ENCODE results near the gene ZNF628. TPM values are rescaled to one million over a fixed set of nuclear protein-coding genes. Genes with fewer than 3 reads are reported as not detected.
A peak's percentile ranks its signal among the peaks of the same experiment; 100 is the strongest.

The ZNF628 gene
- total and polyA plus RNA-seq, 2 of the 4 experiments (the other 2 are of a cell fraction) = 0.18 to 1.9 TPM

GRCh38 chr19:55500368-55500952, 24.0 kb downstream of the ZNF628 start:
- H3K56ac ChIP-seq (ENCODE audit: extremely low read depth, insufficient read depth, low read length) = no peak overlapping the region
- H4K20me1 ChIP-seq (ENCODE audit: insufficient read depth, low read length) = no peaks in the 10 kb centered on the region
- H2BK20ac ChIP-seq (ENCODE audit: low read depth, low read length) = no peak overlapping the region
- no peak overlapping the region for H3K14ac ChIP-seq (replicated peaks; ENCODE audit: low read depth, low read length)
- H3K4me1 ChIP-seq (ENCODE audit: control insufficient read depth, insufficient read depth, low read length) = no peaks in the 10 kb centered on the region
- dilution Hi-C loops (cut with HindIII; ENCODE audit: low sequenced_read_pairs, unreplicated experiment) = no loop called here
- no peak overlapping the region for H4K91ac ChIP-seq (ENCODE audit: insufficient read depth, low read depth, low read length)
- H4K8ac ChIP-seq (ENCODE audit: low read depth in 2 of 2, low read length in 2 of 2) = no peak overlapping the region
- H2AFZ ChIP-seq (replicated peaks; ENCODE audit: low read length, poor library complexity) = peak overlapping the region; percentile 36
- ChIA-PET CTCF (no interaction called here), POLR2A (ENCODE audit: unreplicated experiment) (no interaction called here)
- H3K27ac ChIP-seq (ENCODE audit: insufficient read depth, low read length) = no peak overlapping the region
- H3K79me1 ChIP-seq (ENCODE audit: low read depth in 1 of 2, low read length in 2 of 2) = peaks cover 0 to 2% of the 10 kb centered on the region in 2 experiments; a peak in 2 of 4 replicates
- H3K9me3 ChIP-seq (ENCODE audit: control insufficient read depth, insufficient read depth, low read length) = no peaks in the 10 kb centered on the region
- no peak overlapping the region for H2BK120ac ChIP-seq (ENCODE audit: low read depth, low read length)
- no peak for DNase-seq
- H3K4ac ChIP-seq (ENCODE audit: low read depth, low read length) = no peak overlapping the region
- H3K36me3 ChIP-seq (ENCODE audit: control insufficient read depth, insufficient read depth, low read length) = peaks cover 13% of the 10 kb centered on the region; the same call in 1 of the 2 replicates
- H2AK9ac ChIP-seq (replicated peaks; ENCODE audit: low read depth, low read length, poor library complexity) = peak overlapping the region; percentile 32
- ATAC-seq (ENCODE audit: low read depth) = no peak
- H4K5ac ChIP-seq (ENCODE audit: low read depth, low read length) = no peak overlapping the region
- no peak overlapping the region for H3K4me3 ChIP-seq (ENCODE audit: insufficient read depth, low read depth, low read length)
- no peak overlapping the region for H2BK5ac ChIP-seq (ENCODE audit: low read depth, low read length, poor library complexity, severe bottlenecking)
- BruUV-seq (replicated peaks) = no TSS peak
- in situ Hi-C loops (cut with MboI; ENCODE audit: low sequenced_read_pairs) = no loop called here
- H3K4me2 ChIP-seq (ENCODE audit: low read depth, low read length) = no peak overlapping the region
- no peak overlapping the region for H3K18ac ChIP-seq (ENCODE audit: low read depth, low read length)
- intact Hi-C loops (cut with micrococcal nuclease) = loop anchor here (5.0 kb wide), 1 partner anchor 93 kb away; the partner anchor contains the start of gene UBE2S
- WGBS, 2 experiments (ENCODE audit: extremely low coverage in 2 of 2, insufficient read length in 1 of 2) = 98% methylated on average over 11 of the region's 26 CpGs; no CpG with 5 or more reads in 1 of the 2 experiments
- no peak overlapping the region for H3K23ac ChIP-seq (ENCODE audit: low read depth, low read length)
- no peak overlapping the region for H2AK5ac ChIP-seq (ENCODE audit: low read depth, low read length)
- H3K27me3 ChIP-seq (ENCODE audit: control insufficient read depth, insufficient read depth, low read length) = no peaks in the 10 kb centered on the region
- no peak overlapping the region for H2BK15ac ChIP-seq (ENCODE audit: low read depth, low read length)
- no peak for TF ChIP-seq USF2 (IDR thresholded peaks at IDR 0.05; ENCODE audit: low read depth, low read length)
- no peak for TF ChIP-seq NFE2L2 (IDR thresholded peaks at IDR 0.05; ENCODE audit: low read depth, low read length)
- TF ChIP-seq ELK1 (IDR thresholded peaks at IDR 0.05; ENCODE audit: borderline replicate concordance, low read depth, low read length) = no peak
- TF ChIP-seq RCOR1 (IDR thresholded peaks at IDR 0.05; ENCODE audit: insufficient replicate concordance, low read length) = no peak
- no peak for TF ChIP-seq BHLHE40 (IDR thresholded peaks at IDR 0.05; ENCODE audit: low read depth, low read length)
- no peak for TF ChIP-seq CEBPB (IDR thresholded peaks at IDR 0.05; ENCODE audit: low read depth, low read length)
- TF ChIP-seq MAZ (IDR thresholded peaks at IDR 0.05; ENCODE audit: borderline replicate concordance, low read depth, low read length) = no peak
- TF ChIP-seq CHD1 (IDR thresholded peaks at IDR 0.05; ENCODE audit: low read depth, low read length) = no peak
- TF ChIP-seq MAFK (IDR thresholded peaks at IDR 0.05; ENCODE audit: low read depth, low read length) = no peak
- TF ChIP-seq RFX5 (IDR thresholded peaks at IDR 0.05; ENCODE audit: low read depth, low read length) = no peak
- no peak for TF ChIP-seq POLR2A (IDR thresholded peaks at IDR 0.05; ENCODE audit: low read depth, low read length)
- no peak for TF ChIP-seq CTCF (conservative IDR thresholded peaks at IDR 0.05; ENCODE audit: low read depth, low read length)
- no peak for TF ChIP-seq MXI1 (IDR thresholded peaks at IDR 0.05; ENCODE audit: borderline replicate concordance, low read depth, low read length)
- TF ChIP-seq FOS (IDR thresholded peaks at IDR 0.05; ENCODE audit: low read depth, low read length) = no peak
- no peak for TF ChIP-seq RAD21 (IDR thresholded peaks at IDR 0.05; ENCODE audit: low read length)
- TF ChIP-seq SMC3 (IDR thresholded peaks at IDR 0.05; ENCODE audit: low read depth, low read length) = no peak
- no peaks in the 10 kb centered on the region for H3K9me1 ChIP-seq (ENCODE audit: insufficient read depth, low read length)
- H3K9ac ChIP-seq (ENCODE audit: low read depth, low read length) = no peak overlapping the region
